Stimulated activated CD4-positive, alpha-beta T cell treated with anti-CD3 and anti-CD28 coated beads, Interleukin-4, amount 100 ng/mL, for 48 hours (primary cell): Measurements from ENCODE around the gene MRTFA.
"Not testable (repeated sequence)": the region's sequence is repeated elsewhere in the genome, so short reads cannot be mapped to it uniquely, and the experiment has no call there.

Source experiments
- DNase-seq, 2 donors: peaks; one replicate each; pipeline ENCODE4 v3.0.0-alpha.2; 2020; ENCODE audit warnings: low read depth in 2 of 2

The MRTFA gene

GRCh38 chr22:40554023-40554422 is 82.5 kb downstream of the MRTFA start:
- DNase-seq: not testable (repeated sequence)

- no peak for DNase-seq
Observed at GRCh38 chr22:40553014-40553554, 83.4 kb downstream of the MRTFA start.

- DNase-seq: no peak
Observed at GRCh38 chr22:40552070-40552469, 84.4 kb downstream of the MRTFA start.

GRCh38 chr22:40547729-40548143 is 88.8 kb downstream of the MRTFA start:
- no peak for DNase-seq

GRCh38 chr22:40544758-40545157 is 91.8 kb downstream of the MRTFA start:
- no peak for DNase-seq

GRCh38 chr22:40542821-40543540 is 93.5 kb downstream of the MRTFA start:
- no peak for DNase-seq

GRCh38 chr22:40541300-40541699 is 95.2 kb downstream of the MRTFA start:
- DNase-seq: no peak

- no peak for DNase-seq
Observed at GRCh38 chr22:40540265-40540664, 96.3 kb downstream of the MRTFA start.

- not testable (repeated sequence) for DNase-seq
Observed at GRCh38 chr22:40536149-40536548, 100.4 kb downstream of the MRTFA start.

GRCh38 chr22:40535642-40536041 is 100.9 kb downstream of the MRTFA start:
- DNase-seq: no peak

- no peak for DNase-seq
Observed at GRCh38 chr22:40535189-40535512, 101.4 kb downstream of the MRTFA start.

- DNase-seq: peak in 1 of 2 donors; percentile 19
Observed at GRCh38 chr22:40534379-40535188, 101.9 kb downstream of the MRTFA start.

GRCh38 chr22:40533712-40534378 is 102.7 kb downstream of the MRTFA start:
- DNase-seq: peak in 1 of 2 donors; percentile 42

- no peak for DNase-seq
Observed at GRCh38 chr22:40531951-40532900, 104.3 kb downstream of the MRTFA start.

GRCh38 chr22:40530391-40530790 is 106.1 kb downstream of the MRTFA start:
- DNase-seq: not testable (repeated sequence)

- DNase-seq: no peak
Observed at GRCh38 chr22:40529821-40530220, 106.7 kb downstream of the MRTFA start.

GRCh38 chr22:40526960-40527359 is 109.6 kb downstream of the MRTFA start:
- DNase-seq: no peak

- DNase-seq: peak; percentile 66 to 70
Observed at GRCh38 chr22:40525250-40525884, 111.2 kb downstream of the MRTFA start.

GRCh38 chr22:40524392-40525249 is 111.9 kb downstream of the MRTFA start:
- no peak for DNase-seq

- no peak for DNase-seq
Observed at GRCh38 chr22:40522141-40522540, 114.4 kb downstream of the MRTFA start.
